Naive thymus-derived CD4-positive, alpha-beta T cell (primary cell): Measurements from ENCODE around the gene GTPBP2. TPM values are rescaled to one million over a fixed set of nuclear protein-coding genes. Genes with fewer than 3 reads are reported as not detected.
"Not testable (repeated sequence)": the region's sequence is repeated elsewhere in the genome, so short reads cannot be mapped to it uniquely, and the experiment has no call there.

Experiments
- ATAC-seq: fragments of 150-1000 bp; cut with Tn5 transposase; 2 replicates; pipeline ENCODE4 v1.10.0; 2021; ENCODE audit warnings: mild to moderate bottlenecking, moderate library complexity
- CTCF ChIA-PET: fragments of 350-600 bp; sonication (Branson Sonifier 250); formaldehyde crosslinking; loops from one replicate; lab custom pipeline; 2021; ENCODE audit warnings: antibody characterized with exemption; lab: Charles Lee
- POLR2A ChIA-PET: fragments of 350-600 bp; sonication (Branson Sonifier 250); formaldehyde crosslinking; loops from one replicate; lab custom pipeline; 2021; ENCODE audit warnings: antibody characterized with exemption, inconsistent platforms; lab: Charles Lee
- DNase-seq, 9 donors: peaks; one replicate each; pipeline versions ENCODE4 v3.0.0 to v3.0.0-alpha.2; 2020 to 2022; ENCODE audit warnings: mixed read lengths in 1 of 9
- H3K27ac ChIP-seq: one replicate; pipeline ENCODE4 v1.7.0; 2013; ENCODE audit warnings: mild to moderate bottlenecking, low read depth, low read length, moderate library complexity
- H3K27me3 ChIP-seq, 2 donors: one replicate each; pipeline ENCODE4 v1.7.0; 2013; ENCODE audit warnings: low read length in 2 of 2, mild to moderate bottlenecking in 2 of 2, moderate library complexity in 2 of 2; ENCODE audit not compliant: control insufficient read depth in 2 of 2, insufficient read depth in 2 of 2
- H3K36me3 ChIP-seq, 3 experiments: 1 replicate in 2 of 3; 2 replicates in 1 of 3; pipeline ENCODE4 v1.7.0; 2013; ENCODE audit warnings: low read length in 3 of 3, mild to moderate bottlenecking in 3 of 3, moderate library complexity in 1 of 3; ENCODE audit not compliant: insufficient read depth in 3 of 3, control insufficient read depth in 2 of 3
- H3K4me1 ChIP-seq, 2 donors: one replicate each; pipeline ENCODE4 v1.7.0; 2013; ENCODE audit warnings: low read length in 2 of 2, mild to moderate bottlenecking in 2 of 2, moderate library complexity in 1 of 2; ENCODE audit not compliant: control insufficient read depth in 2 of 2, insufficient read depth in 2 of 2
- H3K4me3 ChIP-seq: 2 replicates; pipeline ENCODE4 v1.7.0; 2013; ENCODE audit warnings: mild to moderate bottlenecking, low read length
- H3K9me3 ChIP-seq, 3 experiments: 1 replicate in 2 of 3; 2 replicates in 1 of 3; pipeline ENCODE4 v1.7.0; 2013; ENCODE audit warnings: low read length in 3 of 3; ENCODE audit not compliant: control insufficient read depth in 2 of 3
- H3K27ac Mint-ChIP-seq, 9 donors: one replicate each; pipeline ENCODE4 v1.8.0; 2020 to 2022; ENCODE audit warnings: mixed read lengths in 9 of 9, mild to moderate bottlenecking in 8 of 9, moderate library complexity in 5 of 9, inconsistent platforms in 2 of 9
- H3K27me3 Mint-ChIP-seq, 5 donors: one replicate each; pipeline ENCODE4 v1.8.0; 2021 to 2022; ENCODE audit warnings: mixed read lengths in 5 of 5, mild to moderate bottlenecking in 1 of 5
- H3K36me3 Mint-ChIP-seq, 5 donors: one replicate each; pipeline ENCODE4 v1.8.0; 2020 to 2022; ENCODE audit warnings: mixed read lengths in 5 of 5, mild to moderate bottlenecking in 3 of 5, inconsistent platforms in 1 of 5
- H3K4me1 Mint-ChIP-seq, 7 donors: one replicate each; pipeline ENCODE4 v1.8.0; 2020 to 2022; ENCODE audit warnings: mixed read lengths in 7 of 7, mild to moderate bottlenecking in 3 of 7, inconsistent platforms in 1 of 7
- H3K4me3 Mint-ChIP-seq, 10 donors: one replicate each; pipeline ENCODE4 v1.8.0; 2020 to 2022; ENCODE audit warnings: mild to moderate bottlenecking in 10 of 10, mixed read lengths in 10 of 10, moderate library complexity in 6 of 10, inconsistent platforms in 2 of 10
- H3K9me3 Mint-ChIP-seq, 11 donors: one replicate each; pipeline ENCODE4 v1.8.0; 2020 to 2022; ENCODE audit warnings: mixed read lengths in 11 of 11, mild to moderate bottlenecking in 4 of 11, inconsistent platforms in 1 of 11, moderate library complexity in 1 of 11
- intact Hi-C, 2 donors: fragments of 100-400 bp; cut with micrococcal nuclease; formaldehyde crosslinking; loops; one replicate each; pipeline ENCODE4 v1.15.1; 2023
- polyA plus RNA-seq, 2 donors: library from polyadenylated mRNA; unstranded; fragments of 300-500 nt; fragmentation: Illumina TruSeq; gene quantifications; one replicate each; pipeline ENCODE4 v1.2.3, GENCODE V29; 2021
- total RNA-seq, 6 experiments: library from RNA in 5 of 6; stranded (reverse) in 5 of 6; gene quantifications; 1 replicate in 5 of 6; 2 replicates in 1 of 6; pipeline ENCODE4 v1.2.3 and lab custom pipeline; 2021 to 2026

Gene GTPBP2
- total and polyA plus RNA-seq, 7 experiments from 2014 or later, result 3.2 to 94.7 (median 68.6) TPM

- intact Hi-C loops, H3K27ac Mint-ChIP-seq, H3K27me3 Mint-ChIP-seq, POLR2A ChIA-PET, H3K4me3 Mint-ChIP-seq, H3K4me1 ChIP-seq, H3K9me3 Mint-ChIP-seq, DNase-seq, H3K36me3 ChIP-seq, H3K4me3 ChIP-seq, H3K36me3 Mint-ChIP-seq, H3K9me3 ChIP-seq, ATAC-seq, CTCF ChIA-PET, H3K27ac ChIP-seq, H3K27me3 ChIP-seq: not testable (repeated sequence)
- H3K4me1 Mint-ChIP-seq, result peaks cover 11 to 25% (median 13%) of the 10 kb centered on the region in 7 donors
Measured at GRCh38 chr6:43662948-43663347, 33.9 kb upstream of the GTPBP2 start.

GRCh38 chr6:43658161-43658560, 29.1 kb upstream of the GTPBP2 start:
- Mint-ChIP-seq H3K4me3 (no peak overlapping the region), H3K9me3 (peaks cover 0 to 4% (median 0%) of the 10 kb centered on the region in 11 donors), H3K27me3 (peaks cover 0 to 8% (median 3%) of the 10 kb centered on the region in 5 donors), H3K27ac (no peak overlapping the region), H3K36me3 (peaks cover 0 to 4% (median 0%) of the 10 kb centered on the region in 5 donors), H3K4me1 (peaks cover 0 to 14% (median 0%) of the 10 kb centered on the region in 7 donors)
- ATAC-seq, result no peak
- no peaks in the 10 kb centered on the region for H3K27me3 ChIP-seq
- H3K9me3 ChIP-seq, result no peaks in the 10 kb centered on the region
- POLR2A ChIA-PET, result no interaction called here
- no peak overlapping the region for H3K4me3 ChIP-seq
- no peak for DNase-seq
- H3K27ac ChIP-seq, result no peak overlapping the region
- H3K4me1 ChIP-seq, result no peaks in the 10 kb centered on the region
- no peaks in the 10 kb centered on the region for H3K36me3 ChIP-seq
- intact Hi-C loops, result no loop called here
- CTCF ChIA-PET, result no interaction called here

GRCh38 chr6:43657221-43657802, 28.2 kb upstream of the GTPBP2 start:
- H3K4me3 Mint-ChIP-seq, result no peak overlapping the region
- H3K4me3 ChIP-seq, result no peak overlapping the region
- H3K27ac Mint-ChIP-seq, result no peak overlapping the region
- H3K27me3 ChIP-seq, result no peaks in the 10 kb centered on the region
- H3K27me3 Mint-ChIP-seq, result peaks cover 0 to 8% (median 3%) of the 10 kb centered on the region in 5 donors
- H3K9me3 Mint-ChIP-seq, result peaks cover 0 to 4% (median 0%) of the 10 kb centered on the region in 11 donors
- POLR2A ChIA-PET, result no interaction called here
- peaks cover 0 to 8% (median 0%) of the 10 kb centered on the region in 7 donors for H3K4me1 Mint-ChIP-seq
- H3K9me3 ChIP-seq, result no peaks in the 10 kb centered on the region
- H3K4me1 ChIP-seq, result no peaks in the 10 kb centered on the region
- intact Hi-C loops, result no loop called here
- ATAC-seq (no peak), DNase-seq (no peak)
- H3K36me3 ChIP-seq, result no peaks in the 10 kb centered on the region
- CTCF ChIA-PET, result no interaction called here
- H3K27ac ChIP-seq, result no peak overlapping the region
- peaks cover 0 to 4% (median 0%) of the 10 kb centered on the region in 5 donors for H3K36me3 Mint-ChIP-seq

- H3K27me3 Mint-ChIP-seq, H3K4me1 ChIP-seq, H3K4me3 Mint-ChIP-seq, H3K4me3 ChIP-seq, H3K9me3 ChIP-seq, ATAC-seq, DNase-seq, H3K36me3 ChIP-seq, H3K9me3 Mint-ChIP-seq, H3K4me1 Mint-ChIP-seq, H3K27me3 ChIP-seq, intact Hi-C loops, H3K27ac ChIP-seq, H3K27ac Mint-ChIP-seq, H3K36me3 Mint-ChIP-seq: not testable (repeated sequence)
- CTCF ChIA-PET, result interaction anchor here (0.6 kb wide), 1 partner anchor 546 kb away, joined by 5 read pairs; no protein-coding TSS in a partner anchor
- POLR2A ChIA-PET, result interaction anchor here (0.7 kb wide), 1 partner anchor 20 kb away, joined by 3 read pairs; no protein-coding TSS in a partner anchor
Measured at GRCh38 chr6:43652822-43653221, 23.8 kb upstream of the GTPBP2 start.

- peaks cover 0 to 2% (median 0%) of the 10 kb centered on the region in 11 donors for H3K9me3 Mint-ChIP-seq
- Histone ChIP-seq H3K4me3 (no peak overlapping the region), H3K27ac (no peak overlapping the region), H3K27me3 (no peaks in the 10 kb centered on the region), H3K36me3 (no peaks in the 10 kb centered on the region), H3K4me1 (no peaks in the 10 kb centered on the region), H3K9me3 (no peaks in the 10 kb centered on the region)
- no peak overlapping the region for H3K4me3 Mint-ChIP-seq
- POLR2A ChIA-PET, result interaction anchor here (1.1 to 1.6 kb wide), 3 partner anchors 12 to 40 kb away, joined by 3 to 5 read pairs (median 3); partner anchors contain the start of gene GTPBP2
- CTCF ChIA-PET, result interaction anchor here (1.6 kb wide), 1 partner anchor 19 kb away, joined by 4 read pairs; no protein-coding TSS in a partner anchor
- no peaks in the 10 kb centered on the region for H3K27me3 Mint-ChIP-seq
- peaks cover 0 to 6% (median 0%) of the 10 kb centered on the region in 5 donors for H3K36me3 Mint-ChIP-seq
- H3K4me1 Mint-ChIP-seq, result peaks cover 5 to 18% (median 12%) of the 10 kb centered on the region in 7 donors
- intact Hi-C loops, result no loop called here
- H3K27ac Mint-ChIP-seq, result no peak overlapping the region
- ATAC-seq (no peak), DNase-seq (no peak)
Measured at GRCh38 chr6:43648248-43648647, 19.2 kb upstream of the GTPBP2 start.

GRCh38 chr6:43647613-43648012, 18.5 kb upstream of the GTPBP2 start:
- Mint-ChIP-seq H3K4me3 (no peak overlapping the region), H3K27me3 (no peaks in the 10 kb centered on the region), H3K36me3 (peaks cover 0 to 10% (median 5%) of the 10 kb centered on the region in 5 donors), H3K27ac (no peak overlapping the region), H3K4me1 (peaks cover 8 to 19% (median 12%) of the 10 kb centered on the region in 7 donors), H3K9me3 (peaks cover 0 to 2% (median 0%) of the 10 kb centered on the region in 11 donors)
- ATAC-seq, result no peak
- POLR2A ChIA-PET, result interaction anchor here (1.1 to 1.6 kb wide), 2 partner anchors 11 to 18 kb away, joined by 3 to 5 read pairs; partner anchors contain the start of gene GTPBP2
- no peak for DNase-seq
- intact Hi-C loops, result no loop called here
- CTCF ChIA-PET, result interaction anchor here (1.6 kb wide), 1 partner anchor 20 kb away, joined by 4 read pairs; no protein-coding TSS in a partner anchor
- Histone ChIP-seq H3K9me3 (no peaks in the 10 kb centered on the region), H3K27me3 (no peaks in the 10 kb centered on the region), H3K27ac (no peak overlapping the region), H3K4me3 (no peak overlapping the region), H3K4me1 (no peaks in the 10 kb centered on the region), H3K36me3 (no peaks in the 10 kb centered on the region)
